ENCODE results near the gene NBL1. TPM values are rescaled to one million over a fixed set of nuclear protein-coding genes. Genes with fewer than 3 reads are reported as not detected.

The NBL1 gene
- total RNA-seq, 3 donors from 2014 or later, result 20.7 to 27.6 (median 20.7) TPM

DNA sequence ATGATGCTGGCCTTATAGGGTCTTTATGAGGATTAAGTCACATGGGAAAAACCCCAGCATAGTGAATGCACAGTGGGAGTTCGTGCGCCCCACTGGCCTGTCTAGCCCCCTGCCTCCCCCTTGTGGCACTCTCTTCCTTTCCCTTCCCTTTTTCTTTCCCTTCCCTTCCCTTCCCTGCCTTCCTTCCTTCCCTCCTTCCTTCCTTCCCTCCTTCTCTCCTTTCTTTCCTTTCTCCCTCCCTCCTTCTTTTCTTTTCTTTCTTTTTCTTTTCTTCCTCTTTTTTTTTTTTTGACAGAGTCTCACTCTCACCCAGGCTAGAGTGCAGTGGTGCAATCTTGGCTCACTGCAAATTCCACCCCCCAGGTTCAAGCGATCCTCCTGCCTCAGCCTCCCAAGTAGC lies 59.2 kb downstream of the NBL1 start:
- Mint-ChIP-seq H3K4me1 (ENCODE audit: low read depth) (peaks cover 7% of the 10 kb centered on the region), H3K27me3 (ENCODE audit: low read depth) (no peaks in the 10 kb centered on the region), H3K4me3 (no peak overlapping the region), H3K36me3 (ENCODE audit: insufficient read depth) (peaks cover 15% of the 10 kb centered on the region), H3K9me3 (no peaks in the 10 kb centered on the region)
- DNase-seq (no peak), ATAC-seq (no peak)

DNA sequence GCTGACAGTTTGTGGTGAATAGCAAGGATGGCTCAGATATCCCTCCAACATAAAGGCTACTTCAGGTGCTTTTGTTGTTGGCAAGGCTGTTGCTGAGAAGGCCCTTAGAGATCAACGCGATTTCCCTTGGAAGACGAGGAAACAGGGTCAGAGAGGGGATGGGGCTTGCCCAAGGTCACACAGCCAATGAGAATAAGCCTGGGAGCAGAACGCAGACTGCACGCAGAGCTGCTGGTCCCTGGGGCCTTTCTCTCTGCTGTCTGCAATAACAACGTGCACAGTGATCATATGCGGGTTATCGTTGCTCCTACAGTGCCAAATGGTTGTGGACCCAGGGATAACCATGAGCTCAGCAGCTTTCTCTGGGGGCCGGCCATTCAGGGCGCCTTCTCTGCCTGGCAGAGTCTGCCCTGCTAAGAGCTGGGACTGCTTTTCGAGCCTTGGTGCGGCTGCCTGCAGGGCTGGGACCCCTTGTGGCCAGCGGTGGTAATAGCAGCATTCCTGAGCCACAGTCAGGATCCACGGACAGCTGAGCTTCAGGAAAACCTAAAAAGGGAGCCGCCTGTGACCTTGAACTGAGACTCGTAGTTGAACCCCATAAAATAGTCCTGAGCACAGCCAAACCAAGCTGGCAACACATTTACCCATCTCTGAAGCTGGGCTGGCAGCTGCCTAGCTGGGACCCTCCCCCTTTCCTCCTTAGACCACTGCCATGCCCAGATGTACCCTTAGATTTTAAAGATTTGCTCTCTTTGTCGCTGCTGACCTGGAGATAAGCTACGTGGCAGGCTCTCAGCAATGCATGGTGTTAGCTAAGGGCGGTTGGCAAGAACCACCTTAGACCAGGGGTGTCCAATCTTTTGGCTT lies 60.4 kb downstream of the NBL1 start:
- H3K4me3 Mint-ChIP-seq, result no peak overlapping the region
- peak; percentile 71 to 76 for ATAC-seq
- H3K36me3 Mint-ChIP-seq (ENCODE audit: insufficient read depth), result peaks cover 18% of the 10 kb centered on the region

DNA sequence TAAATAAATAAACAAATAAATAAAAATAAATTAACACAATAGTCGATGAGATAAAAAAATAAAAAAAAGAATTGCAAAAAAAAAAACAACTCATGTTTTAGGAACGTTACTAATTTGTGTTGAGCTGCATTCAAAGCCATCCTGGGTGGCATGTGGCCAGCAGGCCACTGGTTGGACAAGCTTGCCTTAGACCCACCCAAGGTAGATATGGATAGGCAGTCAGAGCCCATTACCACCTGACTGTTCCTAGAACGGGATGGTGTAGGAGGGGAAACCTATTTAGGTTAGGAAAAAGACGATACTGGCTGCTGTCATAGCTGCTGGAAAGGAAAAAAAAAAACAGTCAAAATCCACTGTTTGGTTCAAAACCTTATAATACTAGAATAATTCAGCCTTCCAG lies 61.4 kb downstream of the NBL1 start:
- H3K27me3 Mint-ChIP-seq (ENCODE audit: low read depth), result no peaks in the 10 kb centered on the region
- peaks cover 13% of the 10 kb centered on the region for H3K4me1 Mint-ChIP-seq (ENCODE audit: low read depth)
- ATAC-seq, result no peak
- H3K4me3 Mint-ChIP-seq, result no peak overlapping the region
- no peaks in the 10 kb centered on the region for H3K9me3 Mint-ChIP-seq
- peaks cover 17% of the 10 kb centered on the region for H3K36me3 Mint-ChIP-seq (ENCODE audit: insufficient read depth)
- no peak for DNase-seq

More for the DNA sequence above, 60.4 kb downstream of the NBL1 start:
- DNase-seq, result peak; percentile 57
- Mint-ChIP-seq H3K27me3 (ENCODE audit: low read depth) (no peaks in the 10 kb centered on the region), H3K9me3 (no peaks in the 10 kb centered on the region), H3K4me1 (ENCODE audit: low read depth) (peaks cover 10% of the 10 kb centered on the region)

DNA sequence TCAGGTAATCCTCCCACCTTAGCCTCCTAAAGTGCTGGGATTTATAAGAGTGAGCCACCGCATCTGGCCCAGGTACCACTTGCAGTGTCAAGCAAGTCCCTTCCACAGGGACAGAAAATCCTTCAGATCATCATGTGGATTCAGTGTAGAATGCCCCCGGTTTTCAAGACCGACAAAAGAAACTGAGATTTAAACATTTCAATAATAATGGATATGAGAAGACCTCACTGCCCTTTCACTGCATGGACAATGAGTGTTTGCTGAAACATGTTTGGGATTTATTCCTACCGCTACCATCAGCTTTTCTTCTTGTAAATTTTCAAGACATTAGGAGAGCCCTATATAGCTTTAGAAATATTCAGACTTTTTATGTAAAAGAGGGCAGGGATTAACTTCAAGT lies 62.0 kb downstream of the NBL1 start:
- Mint-ChIP-seq H3K36me3 (ENCODE audit: insufficient read depth) (peaks cover 18% of the 10 kb centered on the region), H3K4me1 (ENCODE audit: low read depth) (peaks cover 20% of the 10 kb centered on the region), H3K27me3 (ENCODE audit: low read depth) (no peaks in the 10 kb centered on the region), H3K4me3 (no peak overlapping the region), H3K9me3 (no peaks in the 10 kb centered on the region)
- ATAC-seq (no peak), DNase-seq (no peak)

Other genes with a start within 250 kb of the NBL1 start
- gene CAPZB, start 158.8 kb upstream of the NBL1 start, total RNA-seq, result 100 to 1,000 TPM; 262 to 285 (median 264) TPM
- gene HTR6, start 20.6 kb downstream of the NBL1 start, total RNA-seq, result under 1 TPM; 0.11 to 0.43 (median 0.11) TPM
- 10 to 100 TPM; 10.4 to 16.1 (median 13.2) TPM for gene TMCO4, start 155.6 kb downstream of the NBL1 start, total RNA-seq
- not detected for gene RNF186, start 171.0 kb downstream of the NBL1 start, total RNA-seq
- gene OTUD3, start 238.1 kb downstream of the NBL1 start, total RNA-seq, result 1 to 10 TPM; 6.1 to 8.2 (median 7.2) TPM